GM10847 (cell line): ENCODE measurements around the gene OSBPL10.

ENCODE experiments used
- POLR2A ChIP-seq: IDR thresholded peaks from 2 replicates; pipeline ENCODE4 v1.6.1; 2011; ENCODE audit not compliant: insufficient read length; ENCODE audit errors: extremely low read depth

Gene OSBPL10

DNA sequence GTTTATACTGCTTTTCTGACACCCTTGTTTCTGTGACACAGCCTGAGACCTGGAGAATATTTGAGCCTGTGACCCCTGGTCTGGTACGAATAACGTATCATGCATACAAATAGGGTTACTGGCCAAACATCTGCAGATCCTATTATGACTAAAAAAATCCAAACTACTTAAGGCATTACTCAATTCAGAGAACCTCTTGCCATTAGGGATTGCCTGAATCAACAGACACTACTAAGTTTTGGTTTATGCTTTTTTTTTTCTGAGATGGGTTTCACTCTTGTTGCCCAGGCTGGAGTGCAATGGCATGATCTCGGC lies 35.4 kb downstream of the OSBPL10 start:
- no peak for TF ChIP-seq POLR2A

DNA sequence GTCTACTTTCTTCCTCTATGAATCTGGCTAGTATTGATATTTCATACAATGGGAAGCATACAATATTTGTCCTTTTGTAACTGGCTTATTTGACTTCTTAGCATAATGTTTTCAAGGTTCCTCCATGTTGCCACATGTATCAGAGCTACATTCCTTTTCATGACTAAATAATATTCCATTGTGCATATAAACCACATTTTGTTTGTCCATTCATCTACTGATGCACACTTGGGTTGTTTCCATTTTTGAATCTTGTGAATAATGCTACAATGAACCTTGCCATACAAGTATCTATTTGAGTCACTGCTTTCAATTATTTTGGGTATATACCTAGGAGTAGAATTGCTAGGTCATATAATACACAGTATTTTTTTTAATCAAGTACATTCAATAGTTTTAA lies 38.0 kb downstream of the OSBPL10 start:
- no peak for TF ChIP-seq POLR2A

DNA sequence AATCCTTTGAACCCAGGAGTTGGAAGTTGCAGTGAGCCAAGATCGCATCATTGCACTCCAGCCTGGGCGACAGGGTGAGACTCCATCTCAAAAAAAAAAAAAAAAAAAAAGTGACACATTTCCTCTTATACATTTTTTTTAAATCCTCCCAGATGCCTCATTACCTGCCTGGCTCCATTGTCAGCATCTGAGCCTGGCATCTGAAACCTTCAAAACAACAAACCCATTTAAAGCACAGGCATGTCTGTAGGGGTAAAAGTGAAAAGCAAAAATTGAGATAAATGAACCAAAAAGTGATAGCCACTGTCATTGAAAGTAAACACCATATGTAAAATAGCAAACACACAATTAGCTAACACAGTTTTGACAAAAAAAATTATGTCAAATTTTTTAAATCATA lies 38.6 kb downstream of the OSBPL10 start:
- TF ChIP-seq POLR2A, result no peak

DNA sequence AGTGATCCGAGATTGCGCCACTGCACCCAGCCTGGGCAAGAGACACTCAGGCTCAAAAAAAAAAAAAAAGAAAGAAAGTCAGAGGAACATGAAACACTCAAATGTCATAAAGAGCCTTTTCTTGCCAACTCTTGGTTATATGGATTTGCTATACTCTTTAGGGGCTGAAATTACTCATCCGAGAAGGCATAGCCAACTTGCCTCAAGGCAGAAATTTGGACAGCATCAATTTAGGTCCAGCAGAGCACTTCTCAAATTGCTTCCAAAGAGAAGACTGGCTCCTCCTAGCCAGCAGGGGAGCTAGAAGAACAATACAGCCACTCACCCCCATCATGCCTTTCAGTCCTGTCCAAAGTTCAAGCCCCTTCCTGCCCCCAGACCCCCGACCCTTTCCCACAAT lies 43.8 kb downstream of the OSBPL10 start:
- no peak for TF ChIP-seq POLR2A

DNA sequence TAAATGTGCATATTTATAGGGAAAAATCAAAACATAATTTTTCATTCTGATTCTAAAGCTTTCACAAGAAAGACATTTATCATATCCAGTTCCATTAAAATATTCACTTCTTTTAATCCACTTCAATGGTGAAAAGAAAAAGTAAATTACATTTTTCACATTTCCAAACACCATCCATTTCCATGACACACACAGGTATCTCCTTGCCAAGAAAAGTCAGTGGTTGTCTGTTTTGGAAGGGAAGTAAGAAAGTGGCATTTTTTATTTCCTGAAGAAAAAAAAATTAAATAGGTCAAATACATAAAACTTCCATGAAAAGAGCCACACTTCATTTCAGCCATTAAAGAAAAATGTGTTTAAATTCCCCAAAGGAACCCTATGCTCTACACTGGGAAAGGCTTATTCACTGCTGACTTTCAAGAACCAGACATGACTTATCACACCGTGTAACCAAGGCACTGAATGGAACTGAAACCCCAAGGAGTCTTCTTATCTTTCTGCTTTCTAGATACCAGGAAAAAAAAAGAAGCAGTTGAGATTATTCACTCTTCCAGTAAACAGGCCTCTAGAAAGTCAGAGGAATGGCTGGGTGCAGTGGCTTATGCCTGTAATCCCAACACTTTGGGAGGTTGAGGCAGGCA lies 44.5 kb downstream of the OSBPL10 start:
- TF ChIP-seq POLR2A, result no peak

DNA sequence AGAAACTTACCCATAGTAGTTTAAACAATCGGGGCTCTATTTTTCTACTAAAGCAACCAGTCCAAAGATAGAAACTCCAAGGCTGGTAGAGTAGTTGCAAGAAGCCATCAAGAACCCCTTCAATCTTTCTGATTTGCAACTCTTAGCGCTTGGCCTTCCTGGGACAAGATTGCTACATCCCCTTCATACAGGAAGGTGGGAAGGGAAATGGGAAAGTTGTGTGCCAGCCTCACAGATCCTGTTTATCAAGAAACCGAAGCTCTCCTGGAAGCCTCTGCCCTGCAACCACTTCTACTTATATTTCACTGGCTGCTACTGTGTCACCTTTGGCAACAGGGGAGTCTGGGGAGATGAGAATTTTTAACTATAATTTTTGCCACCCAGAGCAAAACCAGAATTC lies 46.2 kb downstream of the OSBPL10 start:
- TF ChIP-seq POLR2A, result no peak

DNA sequence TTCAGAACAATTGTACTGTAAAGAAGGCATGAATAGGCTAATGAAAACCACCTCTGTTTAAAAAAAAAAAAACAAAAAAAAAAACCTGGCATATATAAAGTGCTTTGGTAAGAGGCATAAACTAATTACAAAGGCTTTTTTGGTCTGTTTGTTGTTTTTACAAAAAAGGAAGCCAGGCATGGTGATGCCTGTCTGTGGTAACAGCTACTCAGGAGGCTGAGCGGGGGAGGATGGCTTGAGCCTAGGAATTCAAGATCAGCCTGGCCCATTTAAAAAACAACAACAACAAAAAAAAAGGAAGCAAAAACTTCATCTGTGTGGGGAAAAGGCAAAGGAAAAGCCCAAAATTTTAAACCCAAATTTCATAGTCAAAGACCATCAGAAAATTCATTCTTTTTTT lies 47.0 kb downstream of the OSBPL10 start:
- no peak for TF ChIP-seq POLR2A

DNA sequence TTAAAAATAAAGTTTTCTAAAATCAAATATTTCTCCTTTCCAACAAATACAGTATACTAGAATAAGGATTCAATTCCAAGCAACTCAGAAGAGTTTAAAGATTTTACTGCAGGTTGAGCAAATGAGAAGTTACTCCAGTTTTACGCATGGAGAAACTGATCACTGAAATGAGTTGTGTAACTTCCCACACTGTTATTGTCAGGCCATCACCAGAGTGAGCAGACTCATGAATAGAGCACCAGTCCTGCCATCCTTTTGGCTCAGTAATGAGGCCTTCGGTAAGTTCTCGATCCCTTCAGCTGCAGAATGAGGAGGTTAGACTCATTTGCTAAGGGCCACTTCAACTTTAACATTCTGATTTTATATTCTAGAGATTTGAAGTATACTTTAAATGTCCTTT lies 48.1 kb downstream of the OSBPL10 start:
- no peak for TF ChIP-seq POLR2A

DNA sequence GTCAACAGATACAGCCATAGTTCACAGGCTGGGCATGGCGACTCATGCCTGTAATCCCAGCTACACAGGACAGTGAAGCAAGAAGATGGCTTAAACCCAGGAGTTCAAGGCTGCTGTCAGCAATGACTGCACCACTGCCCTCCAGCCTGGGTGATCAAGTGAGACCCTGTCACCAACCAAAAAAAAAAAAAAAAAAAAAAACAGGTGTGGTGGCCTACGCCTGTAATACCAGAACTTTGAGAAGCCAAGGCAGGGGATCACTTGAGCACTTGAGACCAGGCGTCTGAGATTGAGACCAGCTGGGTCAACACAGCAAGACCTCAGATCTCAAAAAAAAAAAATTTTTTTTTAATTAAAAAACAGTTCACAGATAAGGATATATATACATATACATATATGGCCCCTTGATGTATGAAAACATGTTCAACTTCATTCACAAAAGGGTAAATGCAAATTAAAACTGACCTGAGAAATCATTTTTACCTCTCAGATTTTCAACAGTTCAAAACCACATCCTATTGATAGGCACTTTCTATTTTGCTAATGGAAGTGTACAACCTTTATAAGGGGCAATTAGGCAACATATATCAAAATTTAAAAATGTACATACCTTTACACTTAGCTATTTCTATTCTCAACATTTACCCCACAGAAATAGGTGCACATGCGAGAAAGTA lies 51.1 kb downstream of the OSBPL10 start:
- TF ChIP-seq POLR2A, result no peak

DNA sequence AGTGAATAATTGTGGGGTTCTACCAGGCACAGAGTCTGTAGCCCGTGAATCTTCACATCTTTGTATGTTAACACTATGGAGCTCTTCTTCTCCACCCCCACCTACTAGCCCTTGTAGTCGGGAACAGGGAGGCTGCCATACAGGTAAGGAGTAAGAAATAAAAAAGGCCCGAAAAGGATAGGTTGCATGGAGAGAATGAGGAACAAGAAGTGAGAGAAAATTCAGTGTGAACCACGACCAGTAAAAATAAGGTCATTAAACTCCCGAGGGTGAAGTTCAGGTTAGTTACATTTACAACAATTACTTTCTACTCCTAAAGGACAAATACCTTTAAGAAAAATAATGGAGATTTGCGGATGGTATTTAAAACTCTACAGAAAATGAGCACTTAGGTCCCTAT lies 53.3 kb downstream of the OSBPL10 start:
- no peak for TF ChIP-seq POLR2A

DNA sequence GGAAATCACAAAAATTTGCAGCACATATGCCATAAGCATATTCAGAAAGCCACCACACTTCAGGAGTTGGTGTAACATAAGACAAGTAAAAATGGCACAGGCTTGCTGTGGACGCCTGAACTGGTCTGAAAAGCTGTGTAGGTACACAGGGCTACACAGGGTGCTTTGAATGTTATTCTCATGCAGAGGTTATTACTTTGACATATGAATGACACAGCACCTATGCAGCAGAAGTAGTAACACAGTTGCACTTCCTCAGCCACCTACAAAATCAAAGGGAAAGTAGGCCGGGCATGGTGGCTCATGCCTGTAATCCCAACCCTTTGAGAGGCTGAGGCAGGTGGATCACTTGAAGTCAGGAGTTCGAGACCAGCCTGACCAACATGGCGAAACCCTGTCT lies 54.5 kb downstream of the OSBPL10 start:
- no peak for TF ChIP-seq POLR2A

DNA sequence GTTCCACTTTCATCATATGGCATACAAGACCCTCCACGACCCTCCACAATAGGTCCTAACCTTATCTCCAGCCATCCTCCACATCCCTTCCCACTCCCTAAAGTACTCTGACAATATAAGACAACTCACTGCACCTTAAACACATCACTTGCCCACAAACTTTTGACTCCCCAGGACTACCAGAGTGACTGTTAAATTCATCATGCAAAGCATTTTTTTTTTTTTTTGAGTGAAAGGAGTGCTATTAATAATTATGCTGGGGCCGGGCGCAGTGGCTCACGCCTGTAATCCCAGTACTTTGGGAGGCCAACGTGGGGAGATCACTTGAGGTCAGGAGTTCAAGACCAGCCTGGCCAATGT lies 55.8 kb downstream of the OSBPL10 start:
- no peak for TF ChIP-seq POLR2A

DNA sequence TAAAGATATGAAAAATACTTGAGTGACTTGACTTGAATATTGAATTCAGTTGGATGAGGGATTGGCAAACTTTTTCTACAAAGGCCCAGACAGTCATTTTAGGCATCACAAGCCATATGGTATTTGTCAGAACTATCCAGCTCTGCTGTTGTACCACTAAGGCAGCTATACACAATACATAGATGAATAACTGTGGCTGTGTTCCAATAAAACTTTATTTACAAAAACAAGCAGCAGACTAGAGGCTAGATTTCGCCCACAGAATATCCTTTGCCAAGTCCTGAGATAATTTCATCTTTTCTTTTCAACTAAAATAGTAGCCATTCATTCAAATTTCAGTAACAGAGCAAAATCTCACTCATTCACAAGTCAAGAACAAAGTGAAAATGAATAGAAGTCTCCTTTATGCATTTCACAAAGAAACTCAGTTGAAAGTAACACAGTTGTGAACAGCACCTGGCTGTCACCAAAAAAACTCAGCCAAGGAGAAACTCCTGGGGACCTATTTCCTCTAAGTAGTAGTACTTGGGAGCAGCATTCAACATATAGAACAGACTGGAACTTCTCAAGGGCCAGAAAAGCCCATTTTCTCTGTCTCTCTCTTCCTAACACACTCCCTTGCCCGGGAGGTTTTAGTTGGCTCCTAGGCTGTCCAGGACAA lies 56.3 kb downstream of the OSBPL10 start:
- TF ChIP-seq POLR2A, result no peak

DNA sequence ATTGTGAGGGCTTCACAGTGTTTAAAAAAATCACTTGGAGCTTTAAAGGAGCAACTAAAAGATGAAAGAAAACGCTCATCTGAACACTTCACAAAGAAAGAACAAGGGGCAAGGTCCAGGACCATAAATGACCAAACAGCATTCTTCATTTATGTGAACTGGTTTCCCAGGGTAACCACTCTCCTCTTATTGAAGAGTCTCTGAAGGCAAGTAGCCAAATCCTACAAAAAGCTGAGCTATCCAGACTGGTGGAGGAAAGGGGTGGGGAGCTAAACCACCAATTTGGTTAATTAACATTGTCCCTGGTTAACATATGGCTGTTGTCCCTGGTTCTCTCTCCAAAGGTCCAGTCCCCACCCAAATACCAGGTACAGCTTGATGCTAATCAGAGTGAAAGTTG lies 58.1 kb downstream of the OSBPL10 start:
- TF ChIP-seq POLR2A, result no peak

DNA sequence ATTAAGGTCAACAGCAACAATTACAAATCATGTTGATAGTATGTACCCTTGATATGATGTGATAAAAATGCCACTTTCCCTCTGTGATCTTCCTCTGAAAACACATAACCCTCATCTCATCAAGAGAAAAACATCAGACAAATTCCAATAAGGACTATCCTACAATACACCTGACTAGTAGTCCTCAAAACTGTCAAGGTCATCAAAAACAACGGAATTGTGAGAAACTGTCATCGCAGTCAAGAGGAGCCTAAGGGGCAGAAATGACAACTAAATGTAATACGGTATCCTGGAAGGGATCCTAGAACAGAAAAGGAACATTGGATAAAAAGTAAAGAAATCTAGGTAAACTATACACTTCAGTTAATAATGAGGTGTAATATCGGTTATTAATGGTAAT lies 59.2 kb downstream of the OSBPL10 start:
- TF ChIP-seq POLR2A, result no peak

DNA sequence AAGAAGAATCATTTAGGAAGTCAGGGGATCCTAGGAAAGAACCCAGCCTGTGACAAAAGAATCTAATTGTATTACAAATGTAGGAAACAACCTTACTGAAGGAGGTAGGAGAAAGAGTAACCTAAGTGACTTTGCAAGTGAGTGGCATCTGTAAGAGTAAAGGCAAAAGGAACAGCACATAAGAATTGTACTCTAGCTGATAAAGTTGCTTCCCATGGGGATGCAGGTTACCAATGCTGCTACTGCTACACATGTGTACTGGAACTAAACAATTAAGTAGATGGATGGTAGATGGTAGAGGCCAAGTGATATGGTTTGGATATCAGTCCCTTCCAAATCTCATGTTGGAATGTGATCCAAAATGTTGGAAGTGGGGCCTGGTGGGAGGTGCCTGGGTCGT lies 60.8 kb downstream of the OSBPL10 start:
- TF ChIP-seq POLR2A, result no peak

DNA sequence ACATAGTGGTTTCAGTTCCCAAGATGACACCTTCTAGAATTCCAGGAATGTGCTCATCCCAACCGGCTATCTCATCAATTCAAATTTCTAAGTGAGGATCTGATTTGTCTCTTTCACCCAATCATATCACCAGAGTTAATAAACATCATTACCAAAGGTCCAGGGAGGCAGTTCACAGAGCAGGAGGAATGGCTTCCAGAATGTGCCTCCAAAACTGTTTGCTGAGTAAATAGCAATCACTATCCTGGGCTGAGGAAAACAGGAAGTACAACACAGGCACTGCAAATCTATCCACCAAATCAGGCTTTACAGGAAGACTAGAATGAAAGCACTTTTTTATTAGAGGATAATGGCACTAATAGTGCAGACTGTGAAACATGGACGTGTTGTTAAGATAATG lies 61.5 kb downstream of the OSBPL10 start:
- no peak for TF ChIP-seq POLR2A
